Measurements from ENCODE around the gene MATCAP1.
A peak's percentile ranks its signal among the peaks of the same experiment; 100 is the strongest.

The MATCAP1 gene

DNA sequence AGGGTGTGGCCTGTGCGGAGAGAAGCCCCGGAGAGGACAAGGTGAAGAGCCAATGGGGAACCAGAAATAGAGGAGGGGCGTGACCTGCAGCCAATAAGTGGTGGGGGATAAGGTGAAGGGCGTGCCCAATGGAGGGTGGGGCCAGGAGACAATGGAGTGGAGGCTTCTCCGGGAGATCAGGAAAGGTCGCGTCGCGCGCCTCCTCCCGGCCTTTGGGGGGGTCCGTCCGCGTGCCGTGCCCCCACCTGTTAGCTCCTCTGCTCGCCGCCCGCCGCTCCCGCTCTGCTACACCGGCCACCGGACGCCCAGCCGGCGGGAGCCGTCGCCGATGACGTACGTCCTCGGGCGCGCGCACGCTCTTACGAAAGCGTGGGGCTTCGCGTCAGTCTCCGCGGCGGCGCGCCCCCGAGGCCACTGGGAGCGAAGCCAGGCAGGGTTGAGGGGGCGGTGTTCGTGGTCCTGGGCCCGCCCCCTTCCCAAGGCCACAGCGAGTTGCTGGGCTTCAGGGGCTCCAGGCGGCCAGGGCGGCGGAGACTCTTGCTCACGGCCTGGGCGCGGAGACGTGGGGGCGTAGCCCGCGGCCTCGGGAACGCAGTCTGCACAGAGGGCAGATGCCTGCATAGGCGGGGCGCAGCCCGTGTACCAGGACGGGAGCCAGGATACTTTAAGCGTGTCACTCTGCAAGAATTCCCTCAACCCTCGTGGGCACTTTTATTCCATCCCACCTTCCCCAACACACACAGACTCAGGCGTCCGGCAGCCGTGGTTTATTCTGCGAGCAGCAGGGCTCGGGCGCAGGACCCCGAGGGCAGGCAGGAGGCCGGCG is at the start of gene MATCAP1:
TSS of gene MATCAP1 (minus strand) at position 337 of the 826 bp plus-strand sequence. CDS start 3,353 bp downstream, outside the sequence.
- DNase-seq = peak; percentile 90

DNA sequence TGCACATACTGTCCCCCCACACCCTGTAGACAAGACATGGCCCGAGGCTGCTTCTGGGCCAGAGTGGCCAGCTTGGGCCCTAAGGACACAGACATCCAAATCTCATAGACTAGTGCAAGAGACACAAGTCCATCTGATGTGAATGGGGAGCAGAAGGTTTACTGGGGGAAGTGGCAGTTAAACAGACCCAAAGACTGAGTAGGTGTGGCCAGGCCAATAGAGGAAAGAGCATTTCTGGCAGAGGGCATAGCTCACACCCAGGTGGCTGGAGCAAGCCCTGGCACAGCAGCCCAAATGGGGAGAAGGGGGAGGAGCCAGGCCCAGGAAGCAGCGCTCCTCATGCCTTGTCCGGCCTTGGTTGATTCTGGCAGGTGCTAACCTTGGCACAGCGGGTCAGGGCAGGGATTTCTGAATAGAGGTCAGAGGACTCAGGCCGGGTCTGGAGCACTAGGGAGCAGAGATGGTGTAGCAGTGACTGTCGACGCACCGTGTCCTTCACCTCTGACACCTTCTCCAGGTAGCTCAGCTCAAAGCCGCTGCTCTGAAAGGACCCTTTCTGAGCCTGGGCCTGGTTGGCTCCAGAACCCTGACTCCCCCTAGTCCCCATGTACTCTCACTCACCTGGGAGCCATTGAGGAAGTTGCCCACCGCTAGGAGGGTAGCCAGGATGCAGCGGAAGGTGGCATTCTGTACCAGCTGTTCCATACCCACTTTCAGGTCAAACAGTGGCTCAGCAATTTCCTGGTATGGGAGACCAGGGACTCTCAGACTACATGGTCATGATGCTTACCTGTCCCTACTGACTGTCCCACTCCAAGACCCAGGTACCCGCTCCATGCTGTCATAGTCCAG is 47.3 kb upstream of the MATCAP1 start:
- no peak for DNase-seq

DNA sequence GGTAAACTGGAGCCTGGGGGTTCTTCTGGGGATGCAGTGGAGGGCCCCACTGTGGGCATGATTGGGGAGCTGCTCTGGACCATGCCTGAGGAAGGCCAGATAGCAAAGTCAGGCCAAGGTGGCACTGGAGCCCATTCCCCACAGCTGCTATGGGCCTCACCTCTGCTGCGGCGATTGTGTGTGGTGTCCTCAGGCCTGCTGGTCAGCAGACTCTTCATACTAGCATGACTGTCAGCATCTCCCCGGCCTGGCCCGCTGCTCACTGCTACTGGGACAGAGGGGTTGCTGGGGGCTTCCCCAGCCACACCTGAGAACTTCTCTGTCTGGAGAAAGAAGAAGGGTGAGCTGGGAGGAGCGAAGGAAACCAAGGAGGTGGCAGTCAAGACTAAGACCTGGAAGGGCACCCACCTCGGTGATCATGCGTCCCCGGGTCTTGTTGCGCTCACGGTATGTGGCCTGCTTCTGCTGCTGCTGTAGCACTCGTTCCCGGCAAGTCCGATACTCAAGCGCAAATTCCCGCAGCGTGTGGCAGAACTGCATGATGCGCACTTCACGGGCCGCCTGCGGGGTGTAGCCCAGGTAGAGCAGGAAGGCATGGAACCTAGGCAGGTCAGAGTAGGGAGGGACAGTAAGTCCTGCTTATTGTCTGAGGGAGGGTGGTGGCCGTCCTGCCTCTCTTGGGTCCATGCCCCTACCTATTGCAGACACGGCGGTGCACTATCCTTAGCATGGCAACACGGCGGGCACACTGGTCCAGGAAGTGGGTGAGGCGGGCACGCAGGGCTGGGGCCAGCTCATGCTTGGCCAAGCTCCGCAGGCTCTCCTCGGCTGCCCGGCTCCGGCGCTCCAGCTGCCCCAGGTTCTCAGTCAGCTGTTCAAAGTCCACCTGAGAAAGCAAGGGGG is 46.4 kb upstream of the MATCAP1 start:
- no peak for DNase-seq

DNA sequence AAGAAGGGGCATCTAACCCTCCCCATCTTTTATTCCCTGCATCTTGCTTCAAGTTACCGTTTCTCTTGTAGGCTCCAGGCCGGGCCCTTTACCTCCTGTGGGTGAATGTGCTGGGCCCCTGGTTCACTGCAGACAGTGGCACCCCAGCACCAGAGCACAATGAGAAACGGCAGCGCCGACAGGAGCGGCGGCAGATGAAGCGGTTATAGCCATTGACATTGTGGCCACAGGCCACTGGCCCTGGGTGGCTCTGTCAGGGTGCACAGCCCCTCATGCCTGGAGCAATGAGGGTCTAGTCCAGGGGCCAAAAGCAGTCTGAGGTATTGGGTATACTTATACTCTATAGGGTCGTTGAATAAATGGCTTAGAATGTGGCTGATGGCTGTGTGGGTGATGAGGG is 45.1 kb upstream of the MATCAP1 start:
- DNase-seq = no peak

DNA sequence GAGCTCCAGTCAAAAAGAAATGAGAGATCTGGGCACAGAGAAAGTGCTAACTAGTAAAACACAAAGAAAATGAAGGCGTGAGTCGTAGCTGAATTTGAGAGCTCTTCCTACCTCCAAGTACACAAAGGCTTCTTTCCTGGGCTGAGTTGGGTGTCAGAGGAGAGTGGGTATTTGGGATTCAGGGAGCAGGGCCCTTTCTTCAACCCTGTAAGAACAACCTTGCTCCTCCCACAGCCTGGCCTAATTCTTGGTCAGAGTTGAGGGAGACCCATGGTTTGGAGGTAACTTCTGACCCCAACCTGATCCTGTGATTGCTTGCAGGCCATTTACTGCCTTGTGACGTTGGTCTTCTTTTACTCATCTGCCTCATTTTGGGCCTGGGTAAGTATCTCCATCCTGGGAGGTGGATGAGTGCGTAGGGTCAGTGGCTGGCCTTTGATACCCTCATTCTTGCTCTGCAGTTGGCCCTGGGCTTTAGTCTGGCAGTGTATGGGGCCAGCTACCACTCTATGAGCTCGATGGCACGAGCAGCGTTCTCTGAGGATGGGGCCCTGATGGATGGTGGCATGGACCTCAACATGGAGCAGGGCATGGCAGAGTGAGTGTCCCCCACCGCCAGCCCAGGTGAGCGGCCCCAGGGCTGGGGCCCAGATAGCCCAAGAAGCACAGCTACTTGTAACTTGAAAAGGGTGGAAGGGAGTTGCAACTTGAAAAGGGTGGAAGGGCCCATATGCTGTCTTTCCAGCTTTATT is 44.4 kb upstream of the MATCAP1 start:
- no peak for DNase-seq

DNA sequence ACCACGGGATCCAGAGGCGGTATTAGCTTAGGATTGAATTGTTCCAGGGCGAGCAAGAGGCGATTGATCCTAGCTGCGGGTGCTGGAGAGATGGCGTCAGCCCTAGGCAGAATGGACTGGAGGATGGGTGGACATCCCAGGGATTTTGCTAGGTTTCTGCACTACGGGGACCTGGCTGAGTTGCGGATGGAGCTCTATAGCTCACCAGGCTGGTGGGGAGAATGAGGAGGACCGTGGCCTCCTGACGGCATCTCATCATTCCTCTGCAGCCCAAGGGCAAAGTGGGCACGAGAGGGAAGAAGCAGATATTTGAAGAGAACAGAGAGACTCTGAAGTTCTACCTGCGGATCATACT is 43.8 kb upstream of the MATCAP1 start:
- no peak for DNase-seq

DNA sequence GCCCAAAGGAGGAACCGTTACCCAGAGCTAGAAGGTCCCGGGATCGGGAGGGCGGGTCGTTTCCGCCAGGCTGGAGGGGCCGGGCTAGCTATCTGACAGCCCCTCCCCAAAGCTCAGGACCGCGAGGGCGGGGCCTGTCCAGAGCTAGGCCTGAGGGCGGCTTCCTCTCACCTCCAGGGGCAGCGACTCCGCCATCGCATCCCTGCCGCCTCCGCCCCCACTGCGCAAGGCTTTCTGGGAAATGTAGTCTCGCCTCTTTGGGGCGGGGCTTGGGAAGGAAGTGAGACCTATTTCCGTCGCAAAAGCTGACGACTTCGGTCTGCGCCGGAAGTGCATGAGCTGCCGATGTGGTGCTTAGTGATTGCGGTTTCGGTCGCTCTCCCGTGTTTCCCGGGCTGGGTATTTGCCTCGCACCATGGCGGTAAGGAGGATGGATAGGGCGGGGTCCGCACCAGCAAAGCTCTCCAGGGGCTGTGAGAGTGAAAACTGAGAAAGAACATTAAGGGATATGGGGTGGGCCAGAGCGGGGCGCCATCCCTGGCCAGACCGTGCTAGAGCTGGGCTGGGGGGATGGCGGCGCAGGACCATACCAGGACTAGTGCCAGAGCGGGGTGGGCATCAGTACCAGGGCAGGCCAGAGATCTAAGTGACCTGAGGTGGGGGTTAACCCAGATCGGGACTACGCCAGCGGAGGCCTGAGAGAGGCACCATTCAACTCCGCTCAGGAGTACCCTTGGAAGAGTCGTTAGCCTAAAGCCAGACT is 43.2 kb upstream of the MATCAP1 start, which contains the start of gene TMEM208:
TSS of gene TMEM208 (plus strand) at position 327 of the 763 bp plus-strand sequence. CDS start at position 416, 89 bp downstream.
- peak; percentile 99 for DNase-seq

DNA sequence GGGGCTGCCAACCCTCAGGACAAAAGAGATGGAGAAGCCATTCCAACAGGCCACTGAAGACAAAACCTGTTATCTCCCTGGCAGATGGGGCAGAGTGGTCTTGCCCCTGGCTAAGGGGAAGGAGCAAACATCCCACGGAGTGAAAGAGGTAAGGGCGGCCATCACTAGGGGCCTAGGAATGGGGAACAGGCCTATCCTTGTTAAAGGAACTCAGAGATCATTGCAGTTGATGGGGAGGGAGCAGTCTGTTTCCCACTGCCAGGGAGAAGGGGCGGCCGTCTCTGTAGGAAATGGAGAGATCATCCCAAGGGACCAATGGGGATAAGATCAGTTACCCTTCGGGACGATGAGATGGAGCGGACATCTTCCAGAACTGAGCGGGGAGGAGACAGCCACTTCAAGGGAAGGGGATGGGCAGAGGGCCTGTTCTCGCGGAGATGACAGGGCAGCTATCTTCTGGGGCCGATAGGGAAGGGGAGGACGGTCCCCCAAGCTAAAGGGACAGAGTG is 42.6 kb upstream of the MATCAP1 start:
- DNase-seq = no peak

DNA sequence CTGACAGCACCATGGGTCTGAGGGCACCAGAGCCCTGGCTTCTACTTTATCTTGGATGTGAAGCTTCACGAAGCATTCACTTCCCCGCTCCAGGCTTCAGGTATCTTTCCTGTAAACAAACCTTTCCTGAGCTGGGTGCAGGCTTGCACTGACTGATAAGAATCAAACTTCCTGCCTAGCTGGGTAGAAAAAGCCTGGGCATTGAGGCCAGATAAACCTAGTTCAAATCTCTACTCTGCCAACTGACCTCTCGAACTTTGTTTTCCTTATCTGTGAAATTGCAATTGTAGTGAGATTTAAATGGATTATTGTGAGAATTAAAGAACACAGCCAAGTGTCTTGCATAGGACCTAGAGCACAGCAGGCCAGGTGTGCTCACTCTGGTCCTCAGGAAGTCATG is 40.2 kb upstream of the MATCAP1 start:
- DNase-seq = no peak

DNA sequence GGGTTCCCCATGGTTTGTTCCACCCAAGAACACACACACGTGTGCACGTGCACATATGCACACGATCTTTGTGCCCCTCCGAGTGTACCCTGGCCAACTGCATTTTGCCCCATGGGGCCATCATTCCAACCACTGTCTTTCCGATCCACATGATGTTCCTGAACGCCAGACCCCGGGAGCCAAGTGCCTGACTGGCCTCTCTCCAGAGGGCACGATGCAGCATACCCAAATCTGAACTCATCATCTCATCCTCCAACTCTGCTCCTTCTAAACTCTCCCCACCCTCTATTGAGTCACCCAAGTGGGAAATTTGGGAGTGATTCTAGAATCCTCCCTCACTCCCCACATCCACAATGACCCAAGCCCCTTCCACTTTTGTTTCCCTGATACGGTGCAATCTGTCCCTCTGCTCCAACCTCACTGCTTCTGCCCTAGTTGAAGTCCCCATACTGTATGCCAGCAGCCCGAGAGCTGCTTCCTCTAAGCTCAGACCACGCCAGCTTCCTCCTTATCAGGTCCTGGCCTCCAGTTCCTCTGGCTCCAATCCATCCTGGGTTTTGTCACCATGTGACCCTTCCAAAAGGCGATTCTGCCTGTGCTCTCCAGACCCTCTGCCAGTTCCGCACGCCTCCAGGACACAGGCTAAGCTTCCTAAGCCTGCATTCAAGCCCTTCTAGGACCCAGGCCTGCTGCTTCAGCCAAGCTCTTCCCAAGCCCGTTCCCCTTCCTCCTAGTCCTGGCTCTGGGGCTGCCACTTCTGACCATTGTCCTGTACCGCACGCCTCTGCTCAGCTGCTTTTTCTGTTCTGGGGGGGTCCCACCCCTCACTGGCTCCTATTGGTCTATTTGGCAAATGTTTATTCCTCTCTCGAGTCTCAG is 33.1 kb upstream of the MATCAP1 start:
- DNase-seq = no peak

DNA sequence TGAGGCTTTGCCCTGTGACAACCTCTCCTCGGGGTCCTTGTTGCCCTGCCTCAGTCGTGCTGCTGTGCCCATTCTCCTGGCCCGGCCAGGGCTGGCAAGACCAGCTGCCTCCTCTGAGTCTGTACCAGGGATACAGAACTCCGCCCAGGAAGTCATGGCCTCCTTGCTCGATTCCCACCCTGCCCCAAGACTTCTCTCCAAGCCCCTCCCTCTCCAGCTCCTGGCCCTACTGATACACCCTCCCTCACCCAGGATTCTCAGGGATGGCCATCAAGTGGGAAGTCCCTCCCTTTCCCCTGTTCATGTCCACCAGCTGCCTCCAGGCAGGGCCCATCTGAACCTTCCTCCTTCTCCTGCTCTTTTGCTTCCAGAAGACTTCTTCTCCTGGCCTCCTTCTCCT is 31.9 kb upstream of the MATCAP1 start:
- no peak for DNase-seq

DNA sequence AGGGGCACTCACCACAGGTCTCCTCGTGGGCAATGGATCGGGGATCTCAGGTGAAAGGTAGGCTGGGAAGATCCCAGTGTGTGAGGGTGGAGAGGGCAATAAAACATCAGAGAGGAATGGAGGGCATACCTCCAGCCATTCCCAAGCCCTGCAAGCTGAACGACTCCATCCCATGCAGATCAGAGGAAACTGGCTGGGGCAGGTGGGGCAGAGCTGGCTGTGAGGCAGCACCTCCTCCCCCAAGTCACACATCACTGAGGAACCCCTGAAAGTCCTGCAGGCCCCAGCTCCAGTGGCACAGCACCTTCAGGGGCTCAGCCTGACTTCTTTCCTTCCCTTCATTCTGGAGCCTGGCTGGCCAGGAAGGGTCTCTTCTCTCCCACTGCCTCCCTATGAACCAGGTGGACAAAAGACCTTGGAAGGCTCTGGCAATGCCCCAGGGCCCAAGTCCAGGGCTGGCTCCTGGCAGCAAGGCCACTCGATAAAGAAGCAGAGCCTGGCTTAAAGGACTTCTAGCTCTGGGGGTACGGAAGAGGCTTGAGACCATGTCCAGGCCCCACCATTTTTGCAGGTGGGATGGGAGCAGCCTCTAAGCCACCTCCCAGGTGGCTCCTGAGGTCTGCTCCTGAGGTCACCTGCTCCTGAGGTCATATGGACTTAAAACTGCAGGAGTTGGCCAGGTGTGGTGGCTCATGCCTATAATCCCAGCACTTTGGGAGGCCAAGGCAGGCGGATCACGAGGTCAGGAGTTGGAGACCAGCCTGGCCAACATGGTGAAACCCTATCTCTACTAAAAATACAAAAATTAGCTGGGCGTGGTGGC is 29.6 kb upstream of the MATCAP1 start:
- no peak for DNase-seq

DNA sequence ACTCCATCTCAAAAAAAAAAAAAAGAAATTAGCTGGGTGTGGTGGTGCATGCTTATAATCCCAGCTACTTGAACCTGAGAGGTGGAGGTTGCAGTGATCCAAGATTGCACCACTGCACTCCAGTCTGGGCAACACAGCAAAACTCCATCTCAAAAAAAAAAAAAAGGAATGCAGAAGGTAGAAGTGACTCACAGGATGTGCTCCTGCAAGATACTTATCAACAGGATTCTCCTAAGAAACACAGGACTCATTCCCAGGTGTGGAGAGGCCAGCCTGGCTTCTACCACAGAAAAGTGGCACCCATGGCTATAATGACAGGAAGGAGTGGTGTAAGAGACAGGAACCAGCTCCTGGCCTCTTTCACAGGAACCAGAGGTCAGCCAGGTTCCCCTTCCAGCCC is 29.0 kb upstream of the MATCAP1 start:
- no peak for DNase-seq

DNA sequence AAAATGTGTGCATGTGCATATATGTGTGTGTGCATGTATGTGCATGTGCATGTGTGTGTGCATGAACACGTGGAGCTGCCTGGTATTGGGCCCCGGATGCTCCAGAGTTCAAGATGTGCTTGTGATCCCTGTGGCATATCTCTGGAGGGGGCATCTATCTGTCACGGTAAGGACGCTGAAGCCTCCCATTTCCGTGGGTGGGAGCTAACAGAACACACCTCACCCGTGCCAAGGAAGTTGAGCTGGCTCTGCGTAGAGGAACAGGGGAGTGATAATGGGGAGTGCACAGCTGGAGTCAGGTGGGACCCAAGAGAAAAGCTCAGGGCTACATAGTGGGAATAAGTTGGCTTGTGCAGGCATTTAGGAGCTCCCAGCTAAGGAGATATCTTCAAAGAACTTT is 27.9 kb upstream of the MATCAP1 start:
- no peak for DNase-seq

DNA sequence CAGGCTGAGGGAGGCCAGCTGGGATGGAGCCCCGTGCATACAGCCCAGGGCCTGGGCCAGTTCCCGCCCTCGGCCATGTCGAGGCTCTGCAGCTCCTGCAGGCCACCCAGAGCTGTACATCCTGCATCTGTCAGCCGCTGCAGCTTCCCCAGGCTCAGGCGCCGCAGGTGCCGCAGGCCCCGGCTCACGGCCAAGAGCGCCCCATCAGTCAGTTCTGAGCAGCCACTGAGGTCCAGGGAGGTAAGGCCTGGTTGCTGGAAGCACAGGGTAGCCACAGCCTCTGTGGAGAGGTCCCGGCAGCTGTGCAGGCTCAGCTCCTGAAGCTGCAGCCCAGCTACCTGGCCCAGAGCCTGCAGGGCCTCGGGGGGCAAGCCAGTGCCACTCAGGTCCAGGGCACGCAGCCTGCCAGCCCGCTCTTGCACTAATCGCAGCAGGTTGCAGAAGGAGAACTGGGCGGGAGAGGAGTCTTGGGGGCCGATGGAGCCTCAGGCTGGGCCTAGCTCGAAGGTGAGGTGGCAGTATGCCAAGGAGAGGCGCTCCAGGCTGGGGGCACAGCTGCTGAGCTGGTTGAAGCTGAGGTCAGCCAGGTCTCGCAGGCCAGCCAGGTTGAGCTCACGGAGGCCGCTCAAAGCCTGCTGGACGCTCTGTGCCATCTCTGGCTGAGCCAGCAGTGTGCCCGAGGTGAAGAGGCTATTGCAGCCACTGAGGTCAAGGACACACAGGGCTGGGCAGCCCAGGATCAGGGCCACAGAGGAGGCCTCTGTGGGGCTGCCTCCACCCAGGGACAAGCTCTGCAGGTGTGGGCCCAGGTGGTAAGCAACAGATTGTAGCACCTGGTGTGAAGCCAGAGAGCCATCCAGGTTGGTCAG is 26.5 kb upstream of the MATCAP1 start:
- DNase-seq = no peak

DNA sequence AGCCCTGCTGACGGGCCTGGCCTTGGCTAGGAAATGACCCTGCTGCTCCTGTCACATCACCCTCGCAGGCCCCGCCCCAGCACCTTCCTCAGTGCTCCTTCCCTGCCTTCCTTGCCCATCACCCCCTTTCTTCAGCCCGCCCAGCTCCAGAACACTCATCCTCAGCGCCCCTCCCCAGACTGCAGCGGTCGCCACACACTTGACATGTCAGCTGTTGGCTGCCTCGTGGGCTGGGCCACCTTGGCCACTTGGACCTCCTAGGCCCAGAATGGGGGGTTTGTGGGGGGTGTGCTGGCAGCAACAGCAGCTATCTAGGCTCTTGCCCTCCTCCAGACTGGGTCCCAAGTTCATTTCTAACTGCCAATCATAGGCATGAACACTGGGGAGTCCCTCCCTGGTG is 25.8 kb upstream of the MATCAP1 start:
- no peak for DNase-seq

DNA sequence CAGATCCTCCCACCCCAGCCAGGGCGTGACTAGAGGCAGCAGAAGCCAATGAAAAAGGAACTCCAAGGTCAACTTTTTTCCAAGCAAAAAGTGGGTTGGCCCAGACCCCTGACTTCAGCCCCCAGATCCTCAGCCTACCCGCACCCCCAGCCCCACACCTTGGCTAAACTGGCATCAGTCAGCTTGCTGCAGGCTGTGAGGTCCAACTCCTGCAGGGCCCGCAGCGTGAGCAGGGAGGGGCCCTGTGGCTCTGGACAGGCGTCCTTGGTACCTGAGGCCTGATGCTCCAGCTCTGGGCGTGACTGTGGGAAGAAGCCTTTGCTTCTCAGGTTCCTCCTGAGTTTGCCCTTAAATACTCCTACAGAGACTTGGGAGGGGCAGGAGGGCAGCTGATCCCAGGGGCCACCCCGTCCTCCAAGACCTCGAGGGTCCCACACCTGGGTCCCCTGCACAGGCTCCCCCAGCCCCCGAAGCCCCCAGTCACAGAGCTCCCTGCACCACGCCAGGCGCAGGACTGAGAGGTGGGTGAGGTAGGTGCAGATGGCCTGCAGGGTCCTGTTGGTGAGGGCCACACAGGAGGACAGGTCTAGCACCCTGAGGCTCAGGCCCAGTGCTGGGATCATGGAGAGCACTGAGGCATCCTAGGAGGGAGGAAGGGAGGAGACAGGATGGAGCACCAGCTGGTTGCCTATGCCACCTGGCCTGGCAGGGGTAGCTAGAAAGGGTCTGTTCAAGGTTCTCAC is 24.6 kb upstream of the MATCAP1 start:
- no peak for DNase-seq

Measured in activated T-cell treated with anti-CD3 and anti-CD28 coated beads, Interleukin-2, amount 50 U/mL, for 1 hour (primary cell).